ENCODE results near the gene SFTPB.

SFTPB gene

DNA sequence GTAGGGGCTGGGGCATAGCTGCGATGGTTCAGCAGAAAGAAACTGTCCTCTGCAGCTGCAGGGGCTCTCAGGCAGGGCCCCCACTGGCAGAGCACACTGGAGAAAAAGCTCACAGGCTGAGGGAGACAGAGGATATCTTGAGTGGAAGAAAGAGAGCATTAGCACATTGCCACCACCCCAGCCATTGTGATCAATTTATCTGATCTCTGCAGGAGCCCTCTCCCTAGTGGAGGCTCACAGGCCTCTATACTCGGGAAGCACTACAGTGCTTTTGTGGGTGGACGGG lies 801 bp upstream of the SFTPB start:
- Histone ChIP-seq H3K79me2 (ENCODE audit: insufficient read depth, low read depth) (no peaks in the 10 kb centered on the region), H3K36me3 (ENCODE audit: insufficient read depth) (no peaks in the 10 kb centered on the region), H4K20me1 (ENCODE audit: insufficient read depth) (no peaks in the 10 kb centered on the region), H3K9ac (no peak overlapping the region), H3K4me3 (IDR thresholded peaks at IDR 0.05; ENCODE audit: insufficient read depth, low read depth, low read length) (no peak overlapping the region), H3K27me3 (ENCODE audit: insufficient read depth, low read depth) (no peaks in the 10 kb centered on the region), H3K27ac (no peak overlapping the region), H3K4me1 (ENCODE audit: low read depth, poor library complexity, severe bottlenecking) (no peaks in the 10 kb centered on the region), H3K4me2 (no peak overlapping the region), H2AFZ (ENCODE audit: low read depth) (no peak overlapping the region)
- TF ChIP-seq, protein P1, sequence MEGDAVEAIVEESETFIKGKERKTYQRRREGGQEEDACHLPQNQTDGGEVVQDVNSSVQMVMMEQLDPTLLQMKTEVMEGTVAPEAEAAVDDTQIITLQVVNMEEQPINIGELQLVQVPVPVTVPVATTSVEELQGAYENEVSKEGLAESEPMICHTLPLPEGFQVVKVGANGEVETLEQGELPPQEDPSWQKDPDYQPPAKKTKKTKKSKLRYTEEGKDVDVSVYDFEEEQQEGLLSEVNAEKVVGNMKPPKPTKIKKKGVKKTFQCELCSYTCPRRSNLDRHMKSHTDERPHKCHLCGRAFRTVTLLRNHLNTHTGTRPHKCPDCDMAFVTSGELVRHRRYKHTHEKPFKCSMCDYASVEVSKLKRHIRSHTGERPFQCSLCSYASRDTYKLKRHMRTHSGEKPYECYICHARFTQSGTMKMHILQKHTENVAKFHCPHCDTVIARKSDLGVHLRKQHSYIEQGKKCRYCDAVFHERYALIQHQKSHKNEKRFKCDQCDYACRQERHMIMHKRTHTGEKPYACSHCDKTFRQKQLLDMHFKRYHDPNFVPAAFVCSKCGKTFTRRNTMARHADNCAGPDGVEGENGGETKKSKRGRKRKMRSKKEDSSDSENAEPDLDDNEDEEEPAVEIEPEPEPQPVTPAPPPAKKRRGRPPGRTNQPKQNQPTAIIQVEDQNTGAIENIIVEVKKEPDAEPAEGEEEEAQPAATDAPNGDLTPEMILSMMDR (conservative IDR thresholded peaks at IDR 0.05; ENCODE audit: low read depth, low read length), result no peak

DNA sequence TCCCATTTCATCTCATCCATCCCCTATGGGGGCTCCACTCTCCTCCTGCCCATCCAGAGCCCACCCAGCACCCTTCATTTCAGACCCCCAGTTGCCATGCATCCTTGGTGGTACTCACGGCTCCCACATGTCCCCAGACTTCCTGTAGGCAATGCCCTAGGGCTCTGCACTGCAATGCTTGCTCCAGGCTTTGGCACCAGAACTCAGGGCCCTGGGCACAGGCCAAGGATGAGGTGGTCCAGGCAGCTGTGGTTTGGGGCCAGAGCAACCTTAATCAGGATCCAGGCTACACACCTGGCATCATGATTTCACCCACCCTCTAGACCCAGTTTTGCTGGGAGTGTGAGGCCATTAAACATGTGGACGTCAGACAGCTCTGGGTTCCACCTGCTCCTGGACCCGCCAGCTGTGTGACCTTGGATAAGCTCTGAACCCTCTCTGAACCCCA lies 414 bp downstream of the SFTPB start:
- TF ChIP-seq, protein P1 (conservative IDR thresholded peaks at IDR 0.05; ENCODE audit: low read depth, low read length), result no peak
- H3K27ac ChIP-seq, result no peak overlapping the region
- H4K20me1 ChIP-seq (ENCODE audit: insufficient read depth), result no peaks in the 10 kb centered on the region
- no peak overlapping the region for H3K4me3 ChIP-seq (IDR thresholded peaks at IDR 0.05; ENCODE audit: insufficient read depth, low read depth, low read length)
- no peaks in the 10 kb centered on the region for H3K36me3 ChIP-seq (ENCODE audit: insufficient read depth)
- no peak overlapping the region for H3K9ac ChIP-seq
- H3K79me2 ChIP-seq (ENCODE audit: insufficient read depth, low read depth), result no peaks in the 10 kb centered on the region
- no peaks in the 10 kb centered on the region for H3K4me1 ChIP-seq (ENCODE audit: low read depth, poor library complexity, severe bottlenecking)
- H3K4me2 ChIP-seq, result no peak overlapping the region
- no peaks in the 10 kb centered on the region for H3K27me3 ChIP-seq (ENCODE audit: insufficient read depth, low read depth)
- H2AFZ ChIP-seq (ENCODE audit: low read depth), result no peak overlapping the region

DNA sequence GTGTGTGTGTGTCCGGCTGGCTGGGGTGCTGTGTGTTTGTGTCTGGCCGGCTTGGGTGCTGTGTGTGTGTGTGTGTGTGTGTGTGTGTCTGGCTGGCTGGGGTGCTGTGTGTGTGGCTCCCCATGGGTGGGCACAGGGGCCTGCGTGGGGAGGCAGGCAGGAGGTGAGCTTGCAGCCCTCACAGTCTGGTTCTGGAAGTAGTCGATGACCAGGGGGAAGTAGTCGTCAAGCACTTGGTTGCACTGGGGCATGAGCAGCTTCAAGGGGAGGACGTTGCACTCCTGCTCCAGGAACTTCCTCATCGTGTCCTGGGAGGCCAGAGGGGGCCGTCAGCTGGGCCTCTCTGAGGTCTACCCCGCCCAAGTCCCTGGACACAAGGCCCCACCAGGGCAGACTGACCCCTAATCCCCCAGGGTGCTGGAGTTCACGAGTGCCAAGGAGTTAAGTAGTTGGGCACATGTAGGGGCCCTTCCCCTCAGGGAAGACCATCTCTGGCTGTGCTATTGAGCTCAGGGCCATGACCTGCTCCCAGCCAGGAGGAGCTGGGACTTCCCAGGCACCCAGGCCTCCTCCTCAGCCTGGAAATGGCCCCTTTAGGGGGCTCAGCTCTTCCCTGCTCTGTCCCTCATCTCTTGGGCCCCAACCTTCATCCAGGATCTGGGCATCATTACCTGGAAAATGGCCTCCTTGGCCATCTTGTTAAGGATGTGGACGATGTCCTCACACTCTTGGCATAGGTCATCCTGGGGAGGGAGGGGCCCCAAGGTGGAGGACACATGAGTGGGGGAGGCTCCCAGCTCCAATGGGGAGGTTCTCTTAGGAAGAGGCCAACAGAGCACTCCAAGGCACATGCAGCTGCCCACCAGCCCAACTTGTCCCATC lies 1.3 kb downstream of the SFTPB start:
- no peak overlapping the region for H3K9ac ChIP-seq
- no peaks in the 10 kb centered on the region for H3K79me2 ChIP-seq (ENCODE audit: insufficient read depth, low read depth)
- no peaks in the 10 kb centered on the region for H3K4me1 ChIP-seq (ENCODE audit: low read depth, poor library complexity, severe bottlenecking)
- no peaks in the 10 kb centered on the region for H3K36me3 ChIP-seq (ENCODE audit: insufficient read depth)
- no peaks in the 10 kb centered on the region for H4K20me1 ChIP-seq (ENCODE audit: insufficient read depth)
- TF ChIP-seq, protein P1 (conservative IDR thresholded peaks at IDR 0.05; ENCODE audit: low read depth, low read length), result no peak
- no peak overlapping the region for H3K4me2 ChIP-seq
- H3K27ac ChIP-seq, result no peak overlapping the region
- no peak overlapping the region for H3K4me3 ChIP-seq (IDR thresholded peaks at IDR 0.05; ENCODE audit: insufficient read depth, low read depth, low read length)
- H2AFZ ChIP-seq (ENCODE audit: low read depth), result no peak overlapping the region
- no peaks in the 10 kb centered on the region for H3K27me3 ChIP-seq (ENCODE audit: insufficient read depth, low read depth)

DNA sequence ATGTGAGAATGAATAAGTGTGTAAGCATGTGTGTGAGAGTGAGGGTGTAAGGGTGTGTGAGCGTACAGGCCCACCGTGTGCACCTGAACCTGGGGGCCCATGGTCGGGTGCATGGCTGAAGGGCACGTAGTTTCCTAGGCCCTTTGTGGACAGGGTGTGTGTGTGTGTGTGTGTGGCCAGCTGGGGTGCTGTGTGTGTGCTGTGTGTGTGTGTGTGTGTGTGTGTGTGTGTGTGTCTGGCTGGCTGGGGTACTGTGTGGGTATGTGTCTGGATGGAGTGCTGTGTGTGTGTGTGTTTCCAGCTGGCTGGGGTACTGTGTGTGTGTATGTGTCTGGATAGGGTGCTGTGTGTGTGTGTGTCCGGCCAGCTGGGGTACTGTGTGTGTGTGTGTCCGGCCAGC lies 2.0 kb downstream of the SFTPB start:
- Histone ChIP-seq H3K27ac (no peak overlapping the region), H3K27me3 (ENCODE audit: insufficient read depth, low read depth) (no peaks in the 10 kb centered on the region), H3K9ac (no peak overlapping the region), H2AFZ (ENCODE audit: low read depth) (no peak overlapping the region), H3K79me2 (ENCODE audit: insufficient read depth, low read depth) (no peaks in the 10 kb centered on the region), H3K36me3 (ENCODE audit: insufficient read depth) (no peaks in the 10 kb centered on the region), H3K4me3 (IDR thresholded peaks at IDR 0.05; ENCODE audit: insufficient read depth, low read depth, low read length) (no peak overlapping the region), H4K20me1 (ENCODE audit: insufficient read depth) (no peaks in the 10 kb centered on the region), H3K4me2 (no peak overlapping the region), H3K4me1 (ENCODE audit: low read depth, poor library complexity, severe bottlenecking) (no peaks in the 10 kb centered on the region)
- TF ChIP-seq, protein P1 (conservative IDR thresholded peaks at IDR 0.05; ENCODE audit: low read depth, low read length), result no peak
